Stimulated activated CD8-positive, alpha-beta memory T cell treated with anti-CD3 and anti-CD28 coated beads, Interleukin-4, amount 100 ng/mL, for 48 hours (primary cell): ENCODE data around the gene ZNF578.
"Not testable (repeated sequence)": the region's sequence is repeated elsewhere in the genome, so short reads cannot be mapped to it uniquely, and the experiment has no call there.

Experiments used
- DNase-seq: peaks from one replicate; pipeline ENCODE4 v3.0.0-alpha.2; 2020

ZNF578 gene

GRCh38 chr19:52518646-52519045 lies 65.3 kb downstream of the ZNF578 start:
- DNase-seq, result no peak

DNA sequence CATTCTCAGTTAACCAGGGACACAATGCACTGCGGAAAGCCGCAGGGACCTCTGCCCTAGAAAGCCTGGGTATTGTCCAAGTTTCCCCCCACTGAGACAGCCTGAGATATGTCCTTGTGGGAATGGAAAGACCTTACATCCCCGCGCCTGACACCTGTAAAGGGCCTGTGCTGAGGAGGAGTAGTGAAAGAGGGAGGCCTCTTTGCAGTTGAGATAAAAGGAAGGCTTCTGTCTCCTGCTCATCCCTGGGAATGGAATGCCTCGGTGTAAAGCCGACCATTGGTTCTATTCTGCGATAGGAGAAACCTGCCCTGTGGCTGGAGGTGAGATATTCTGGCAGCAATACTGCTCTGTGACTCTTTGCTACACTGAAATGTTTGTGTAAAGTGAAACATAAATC lies 65.8 kb downstream of the ZNF578 start:
- not testable (repeated sequence) for DNase-seq

- DNase-seq, result no peak
Measured at GRCh38 chr19:52520013-52520412, 66.7 kb downstream of the ZNF578 start.

- DNase-seq, result no peak
Measured at GRCh38 chr19:52522551-52522950, 69.2 kb downstream of the ZNF578 start.

- DNase-seq, result no peak
Measured at GRCh38 chr19:52524086-52524485, 70.7 kb downstream of the ZNF578 start.

DNA sequence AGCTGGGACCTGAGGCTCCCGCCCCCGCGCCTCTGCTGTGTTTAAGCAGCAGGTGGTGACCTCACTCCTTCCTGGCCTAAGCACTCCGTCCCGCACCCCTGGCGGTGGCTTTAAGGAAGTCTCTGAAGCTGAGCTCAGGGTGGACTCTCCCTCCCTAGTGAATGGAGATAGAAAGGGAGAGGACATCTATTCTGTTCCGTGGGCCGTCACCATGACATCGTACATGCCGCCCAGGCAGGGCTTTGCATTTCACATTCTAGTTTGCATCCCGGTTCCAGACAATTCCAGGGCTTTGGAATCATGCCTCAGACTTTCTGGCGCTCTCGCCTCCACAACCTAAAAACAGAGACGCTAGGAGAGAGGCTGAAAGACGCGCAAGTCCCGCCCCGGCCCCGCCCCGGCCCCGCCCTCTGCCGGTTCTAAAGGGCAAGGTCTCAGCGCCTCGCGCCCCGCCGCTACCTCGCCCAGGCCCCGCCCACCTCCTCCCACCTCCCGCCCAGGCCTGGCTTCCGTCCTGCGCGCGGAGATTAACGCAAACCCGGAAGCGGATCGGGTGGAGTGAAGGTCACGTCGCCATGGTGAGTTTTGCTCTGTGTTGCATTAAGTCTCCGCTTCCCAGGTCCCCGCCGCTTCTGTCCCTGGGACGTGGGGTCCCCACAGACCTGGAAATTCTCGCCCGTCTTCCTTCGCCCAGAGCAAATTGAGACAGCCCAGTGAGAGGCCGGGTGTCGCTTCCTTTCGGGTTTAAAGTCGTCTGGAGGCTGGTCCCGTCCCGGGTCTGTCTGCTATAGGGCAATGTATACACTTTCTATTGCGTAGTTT lies 74.0 kb downstream of the ZNF578 start, which contains the start of gene ZNF808:
Gene ZNF808 (plus strand): TSS at position 535 of the 822 bp plus-strand sequence. CDS start 15,617 bp downstream, outside the sequence.
- DNase-seq, result peak; percentile 97

GRCh38 chr19:52527956-52528351 lies 74.6 kb downstream of the ZNF578 start:
- DNase-seq, result no peak

DNA sequence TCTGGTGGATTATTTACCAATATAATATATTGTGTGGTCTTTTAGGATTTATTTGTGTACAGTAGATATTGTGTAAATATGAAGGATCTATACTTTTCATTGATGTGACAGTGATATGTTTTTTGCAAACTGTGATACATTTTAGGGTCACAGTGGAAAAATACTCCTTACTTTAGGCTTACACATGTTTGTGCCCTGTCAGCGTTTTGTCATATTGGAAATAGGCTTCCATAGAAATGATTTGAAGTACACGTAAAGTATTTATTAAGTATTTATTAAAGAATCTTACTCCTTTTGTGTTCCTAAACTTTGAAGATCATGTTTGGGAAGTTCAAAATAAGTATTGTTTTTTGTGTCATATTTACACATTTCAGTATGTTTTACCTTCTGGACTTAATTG lies 79.1 kb downstream of the ZNF578 start:
- no peak for DNase-seq

- DNase-seq, result no peak
Measured at GRCh38 chr19:52533901-52534300, 80.5 kb downstream of the ZNF578 start.

DNA sequence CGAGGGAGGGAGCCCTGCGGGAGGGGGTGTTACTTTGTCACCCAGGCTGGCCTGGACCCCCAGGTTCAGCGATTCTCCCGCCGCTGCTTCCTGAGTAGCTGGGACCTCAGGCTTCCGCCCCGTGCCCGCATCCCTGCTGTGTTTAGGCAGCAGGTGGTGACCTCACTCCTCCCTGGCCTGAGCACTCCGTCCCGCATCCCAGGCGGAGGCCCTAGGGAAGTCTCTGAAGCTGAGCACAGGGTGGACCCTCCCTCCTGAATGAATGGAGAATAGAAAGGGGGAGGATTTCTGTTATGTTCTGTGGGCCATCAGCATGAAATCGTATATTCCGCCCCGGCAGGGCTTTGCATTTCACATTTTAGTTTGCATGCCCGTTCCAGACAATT lies 82.0 kb downstream of the ZNF578 start:
- not testable (repeated sequence) for DNase-seq

- peak; percentile 95 for DNase-seq
Measured at GRCh38 chr19:52535771-52536447, 82.6 kb downstream of the ZNF578 start.

DNA sequence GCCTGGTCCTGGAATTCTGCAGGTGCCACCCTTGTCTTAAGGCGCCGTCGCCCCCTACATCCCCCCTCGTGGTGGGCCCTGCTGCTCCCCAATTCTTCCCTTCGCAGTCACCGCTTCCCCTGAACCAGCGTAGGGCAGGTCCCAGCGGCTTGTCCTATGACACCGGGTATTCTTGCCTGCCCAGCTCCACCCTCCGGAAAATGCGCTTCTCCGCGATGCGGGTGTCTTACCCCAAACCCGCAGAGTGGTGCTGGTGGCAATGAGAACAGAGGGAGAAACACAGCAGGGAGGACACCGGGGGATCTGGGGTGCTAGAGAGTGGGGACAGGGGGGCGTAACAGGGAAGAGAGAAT lies 83.1 kb downstream of the ZNF578 start:
- DNase-seq, result peak; percentile 59

DNA sequence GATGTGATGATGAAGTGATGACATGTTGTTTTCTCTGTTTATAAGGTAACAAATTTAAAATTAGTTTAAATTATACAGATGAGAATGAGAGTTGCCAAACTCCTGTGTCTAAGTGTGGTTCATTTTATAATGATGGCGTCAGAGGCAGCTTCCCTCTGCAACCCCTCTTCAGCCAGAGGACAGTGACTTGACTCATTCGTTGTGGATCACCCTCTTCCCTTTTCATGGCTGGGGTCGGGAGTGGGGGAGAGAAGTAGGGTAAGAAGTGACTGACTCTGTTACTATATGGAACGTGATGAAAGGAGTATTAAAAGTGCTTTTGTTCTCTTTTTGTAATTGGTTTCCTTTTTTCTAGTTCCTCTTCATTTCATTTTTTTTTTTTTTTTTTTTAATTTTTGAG lies 85.5 kb downstream of the ZNF578 start:
- not testable (repeated sequence) for DNase-seq

DNA sequence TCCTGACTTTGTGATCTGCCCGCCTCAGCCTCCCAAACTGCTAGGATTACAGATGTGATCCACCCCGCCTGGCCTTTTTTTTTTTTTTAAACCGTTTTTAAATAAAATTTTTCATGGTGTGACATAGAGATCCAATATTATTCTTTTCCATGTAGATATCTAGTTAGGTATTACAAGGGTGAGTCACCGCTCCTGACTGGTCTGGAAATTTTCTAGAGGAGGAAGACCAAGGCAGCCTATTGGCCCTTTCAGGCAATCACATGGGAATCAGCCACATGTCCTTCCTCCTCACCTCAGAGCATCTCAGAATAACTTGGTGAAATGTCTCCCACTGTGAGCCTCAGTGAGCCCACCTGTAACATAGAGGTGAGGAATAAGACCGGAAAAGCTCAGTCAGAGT lies 87.8 kb downstream of the ZNF578 start:
- DNase-seq, result not testable (repeated sequence)

DNA sequence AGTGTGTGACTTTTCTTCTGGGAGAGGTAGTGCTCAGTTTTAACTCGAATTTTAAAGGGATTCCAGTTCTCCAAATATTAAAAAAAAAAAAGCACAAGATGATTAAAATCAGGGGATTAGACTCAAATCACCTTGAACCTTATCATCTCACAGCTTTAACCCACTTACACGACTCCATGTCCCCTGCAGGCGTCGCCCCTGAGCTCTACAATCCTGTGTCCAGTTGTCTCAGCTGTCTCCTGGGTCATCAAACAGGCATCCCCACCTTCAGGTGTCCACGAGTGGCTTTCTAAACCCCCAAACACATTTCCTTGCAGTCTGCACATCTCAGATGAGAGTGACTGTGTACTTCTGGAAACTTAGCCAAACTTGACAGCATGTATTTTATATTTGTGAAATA lies 88.3 kb downstream of the ZNF578 start:
- no peak for DNase-seq

DNA sequence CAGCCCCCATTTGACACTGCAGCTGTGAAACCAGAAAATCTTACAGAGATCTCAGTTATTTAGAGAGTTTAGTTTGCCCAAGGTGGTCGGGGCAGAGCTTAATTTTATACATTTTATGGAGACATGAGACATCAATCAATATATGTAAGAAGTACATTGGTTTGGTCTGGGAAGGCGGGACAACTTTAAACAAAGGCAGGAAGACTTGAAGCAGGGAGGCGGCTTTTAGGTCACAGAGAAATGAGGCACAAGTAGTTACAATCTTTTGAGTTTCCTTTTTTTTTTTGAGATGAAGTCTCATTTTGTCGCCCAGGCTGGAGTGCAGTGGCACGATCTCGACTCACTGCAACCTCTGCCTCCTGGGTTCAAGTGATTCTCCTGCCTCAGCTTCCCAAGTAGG lies 89.2 kb downstream of the ZNF578 start:
- DNase-seq, result not testable (repeated sequence)

DNA sequence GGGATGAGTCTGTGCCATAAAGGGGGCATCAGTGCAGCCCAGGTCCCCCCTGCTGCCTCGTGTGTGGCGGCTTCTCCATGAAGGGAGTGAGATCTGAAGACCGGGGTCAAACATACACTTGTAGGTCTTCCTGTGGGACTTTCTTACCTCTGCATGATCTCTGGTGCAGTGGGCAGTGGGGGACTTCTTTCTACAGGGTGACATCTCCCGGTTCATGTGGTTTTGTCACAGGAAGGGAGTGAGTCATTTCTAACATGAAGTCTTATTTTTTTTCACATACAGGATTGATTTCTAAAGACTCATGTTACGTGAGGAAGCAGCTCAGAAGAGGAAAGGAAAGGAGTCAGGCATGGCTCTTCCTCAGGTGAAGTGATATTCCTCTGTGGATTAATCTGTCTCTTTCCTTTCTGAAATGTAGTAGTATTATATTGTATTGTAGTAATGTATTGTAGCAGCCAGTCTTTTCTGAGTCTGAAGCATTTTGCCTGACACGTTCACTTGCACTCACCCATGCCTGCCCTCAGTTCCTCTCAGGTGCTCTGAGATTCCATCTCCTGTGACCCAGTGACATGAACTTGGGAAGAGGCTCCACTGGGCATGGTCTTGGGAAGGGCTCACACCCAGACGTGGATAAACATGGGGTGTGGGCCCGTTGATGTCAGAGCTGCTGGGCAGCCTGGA lies 89.8 kb downstream of the ZNF578 start:
- DNase-seq, result peak; percentile 37

GRCh38 chr19:52554216-52554971 lies 101.0 kb downstream of the ZNF578 start:
- no peak for DNase-seq

DNA sequence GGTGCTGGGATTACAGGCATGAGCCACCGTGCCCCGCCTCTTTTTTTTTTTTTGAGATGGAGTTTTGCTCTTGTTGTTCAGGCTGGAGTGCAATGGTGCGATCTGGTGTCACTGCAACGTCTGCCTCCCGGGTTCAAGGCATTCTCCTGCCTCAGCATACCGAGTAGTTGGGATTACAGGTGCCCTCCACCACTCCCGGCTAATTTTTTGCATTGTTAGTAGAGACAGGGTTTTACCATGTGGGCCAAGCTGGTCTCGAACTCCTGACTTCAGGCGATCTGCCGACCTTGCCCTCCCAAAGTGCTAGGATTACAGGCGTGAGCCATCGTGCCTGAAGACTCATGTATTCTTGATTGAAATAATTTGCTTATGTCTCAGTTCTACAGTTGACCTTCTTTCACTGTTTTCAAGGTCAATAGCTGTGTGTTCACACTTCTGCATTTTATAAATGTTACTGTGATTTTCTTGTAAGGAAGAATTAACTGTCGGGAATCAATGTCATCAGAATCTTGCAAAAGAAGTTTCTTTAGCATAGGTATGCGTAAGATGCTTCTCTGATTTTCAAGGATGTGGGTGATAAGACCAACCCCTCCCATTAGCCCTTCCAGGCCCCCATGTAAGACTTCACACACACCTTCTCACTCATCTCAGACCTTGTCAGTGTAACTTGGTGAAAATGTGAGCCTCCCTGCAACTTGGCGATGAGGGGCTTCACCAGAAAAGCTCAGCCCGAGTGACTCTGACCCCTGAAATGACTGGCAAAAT lies 104.1 kb downstream of the ZNF578 start:
- DNase-seq, result no peak

DNA sequence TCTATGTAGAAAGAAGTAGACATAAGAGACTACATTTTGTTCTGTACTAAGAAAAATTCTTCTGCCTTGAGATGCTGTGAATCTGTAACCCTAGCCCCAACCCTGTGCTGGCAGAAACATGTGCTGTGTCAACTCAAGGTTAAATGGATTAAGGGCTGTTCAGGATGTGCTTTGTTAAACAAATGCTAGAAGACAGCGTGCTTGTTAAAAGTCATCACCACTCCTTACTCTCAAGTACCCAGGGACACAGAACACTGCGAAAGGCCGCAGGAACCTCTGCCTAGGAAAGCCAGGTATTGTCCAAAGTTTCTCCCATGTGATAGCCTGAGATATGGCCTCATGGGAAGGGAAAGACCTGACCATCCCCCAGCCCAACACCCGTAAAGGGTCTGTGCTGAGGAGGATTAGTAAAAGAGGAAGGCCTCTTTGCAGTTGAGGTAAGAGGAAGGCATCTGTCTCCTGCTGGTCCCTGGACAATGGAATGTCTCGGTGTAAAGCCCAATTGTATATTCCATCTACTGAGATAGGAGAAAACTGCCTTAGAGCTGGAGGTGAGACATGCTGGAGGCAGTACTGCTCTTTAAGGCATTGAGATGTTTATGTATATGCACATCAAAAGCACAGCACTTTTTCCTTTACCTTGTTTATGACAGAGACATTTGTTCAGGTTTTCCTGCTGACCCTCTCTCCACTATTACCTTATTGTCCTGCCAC lies 105.5 kb downstream of the ZNF578 start:
- not testable (repeated sequence) for DNase-seq

- DNase-seq, result not testable (repeated sequence)
Measured at GRCh38 chr19:52561611-52562010, 108.3 kb downstream of the ZNF578 start.
